Neuronal stem cell (in vitro differentiated cells): ENCODE measurements around the gene BCL2L15.

Experiments used
- DNase-seq: peaks from one replicate; pipeline ENCODE4 v3.0.0-alpha.2; 2013; ENCODE audit warnings: low spot score
- H2AFZ ChIP-seq: one replicate; pipeline ENCODE4 v1.6.1; 2013; ENCODE audit warnings: mild to moderate bottlenecking, low read length, inconsistent platforms
- H2AK5ac ChIP-seq: 2 replicates; pipeline ENCODE4 v1.6.1; 2013; ENCODE audit warnings: low read depth, mild to moderate bottlenecking, inconsistent platforms, low read length, moderate library complexity, mixed read lengths
- H2BK120ac ChIP-seq: 2 replicates; pipeline ENCODE4 v1.6.1; 2013; ENCODE audit warnings: low read depth, mild to moderate bottlenecking, inconsistent platforms, low read length, moderate library complexity, mixed read lengths
- H2BK12ac ChIP-seq: one replicate; pipeline ENCODE4 v1.6.1; 2013; ENCODE audit warnings: low read length, inconsistent platforms
- H2BK15ac ChIP-seq: 2 replicates; pipeline ENCODE4 v1.6.1; 2013; ENCODE audit warnings: mild to moderate bottlenecking, low read length, inconsistent platforms, mixed read lengths
- H2BK5ac ChIP-seq: one replicate; pipeline ENCODE4 v1.6.1; 2013; ENCODE audit warnings: inconsistent platforms, mild to moderate bottlenecking, low read length, moderate library complexity
- H3K14ac ChIP-seq: one replicate; pipeline ENCODE4 v1.6.1; 2013; ENCODE audit warnings: low read length, inconsistent platforms
- H3K18ac ChIP-seq: 2 replicates; pipeline ENCODE4 v1.6.1; 2013; ENCODE audit warnings: low read length, inconsistent platforms
- H3K23ac ChIP-seq: 2 replicates; pipeline ENCODE4 v1.6.1; 2013; ENCODE audit warnings: low read depth, mild to moderate bottlenecking, mixed read lengths, low read length, inconsistent platforms; ENCODE audit not compliant: poor library complexity
- H3K27ac ChIP-seq: replicated peaks from 3 replicates; pipeline ENCODE4 v1.5.1; 2013; ENCODE audit warnings: low read length, inconsistent platforms
- H3K27me3 ChIP-seq, 3 experiments: 2 replicates each; pipeline ENCODE4 v1.6.1; 2013; ENCODE audit warnings: low read length in 3 of 3, mild to moderate bottlenecking in 2 of 3, inconsistent platforms in 1 of 3, low read depth in 1 of 3, mixed read lengths in 1 of 3, moderate library complexity in 1 of 3; ENCODE audit not compliant: control insufficient read depth in 3 of 3, insufficient read depth in 3 of 3
- H3K36me3 ChIP-seq, 2 donors: replicated peaks in 1 of 2; 2 replicates each; pipeline ENCODE4 v1.6.1; 2013; ENCODE audit warnings: low read length in 2 of 2; ENCODE audit not compliant: control insufficient read depth in 2 of 2, insufficient read depth in 2 of 2
- H3K4ac ChIP-seq: 2 replicates; pipeline ENCODE4 v1.6.1; 2013; ENCODE audit warnings: inconsistent platforms, mild to moderate bottlenecking, low read length, moderate library complexity
- H3K4me1 ChIP-seq, 2 donors: 1 replicate in 1 of 2; 2 replicates in 1 of 2; pipeline ENCODE4 v1.6.1; 2013; ENCODE audit warnings: low read length in 2 of 2, low read depth in 1 of 2; ENCODE audit not compliant: control insufficient read depth in 2 of 2, insufficient read depth in 1 of 2
- H3K4me2 ChIP-seq: one replicate; pipeline ENCODE4 v1.6.1; 2013; ENCODE audit warnings: mild to moderate bottlenecking, low read length, inconsistent platforms; ENCODE audit not compliant: insufficient read depth, poor library complexity, severe bottlenecking
- H3K4me3 ChIP-seq, 2 donors: 2 replicates each; pipeline ENCODE4 v1.5.1; 2013; ENCODE audit warnings: low read length in 2 of 2, mild to moderate bottlenecking in 2 of 2, inconsistent platforms in 1 of 2, moderate library complexity in 1 of 2
- H3K79me1 ChIP-seq: one replicate; pipeline ENCODE4 v1.6.1; 2013; ENCODE audit warnings: low read depth, mild to moderate bottlenecking, inconsistent platforms, low read length, moderate library complexity
- H3K9ac ChIP-seq: one replicate; pipeline ENCODE4 v1.6.1; 2013; ENCODE audit warnings: mild to moderate bottlenecking, low read depth, low read length, inconsistent platforms; ENCODE audit not compliant: poor library complexity
- H3K9me3 ChIP-seq, 2 donors: replicated peaks in 1 of 2; 2 replicates each; pipeline versions ENCODE3 to v1.6.1; 2013; ENCODE audit warnings: low read length in 2 of 2, mild to moderate bottlenecking in 2 of 2, inconsistent platforms in 1 of 2, low read depth in 1 of 2, mixed read lengths in 1 of 2, moderate library complexity in 1 of 2; ENCODE audit not compliant: control insufficient read depth in 2 of 2, insufficient read depth in 1 of 2
- H4K8ac ChIP-seq: one replicate; pipeline ENCODE4 v1.6.1; 2013; ENCODE audit warnings: low read depth, mild to moderate bottlenecking, inconsistent platforms, low read length, moderate library complexity
- H4K91ac ChIP-seq: one replicate; pipeline ENCODE4 v1.6.1; 2013; ENCODE audit warnings: low read length, low read depth, mild to moderate bottlenecking, inconsistent platforms; ENCODE audit not compliant: poor library complexity
- WGBS, 2 donors: extraction: QIAGEN DNeasy Blood & Tissue Kit; methylation state at CpG; one replicate each; pipeline ENCODE4 v1.1.7; 2013; ENCODE audit warnings: missing lambda C conversion rate in 2 of 2, mixed read lengths in 1 of 2; ENCODE audit not compliant: insufficient read length in 2 of 2, insufficient replicate concordance in 1 of 2; ENCODE audit errors: extremely low coverage in 2 of 2; 5-methylcytosine and 5-hydroxymethylcytosine counted together

The BCL2L15 gene

GRCh38 chr1:113857776-113858175 is 29.6 kb downstream of the BCL2L15 start:
- H2BK120ac ChIP-seq, result no peak overlapping the region
- H4K91ac ChIP-seq, result no peak overlapping the region
- H3K4me1 ChIP-seq, result no peaks in the 10 kb centered on the region
- WGBS, 2 donors, result no CpG with 5 or more reads among the region's 3 CpGs
- no peak overlapping the region for H2BK12ac ChIP-seq
- no peak overlapping the region for H3K4me3 ChIP-seq
- no peak overlapping the region for H2BK15ac ChIP-seq
- H3K14ac ChIP-seq, result no peak overlapping the region
- H3K18ac ChIP-seq, result no peak overlapping the region
- no peak overlapping the region for H3K4me2 ChIP-seq
- no peak overlapping the region for H2BK5ac ChIP-seq
- H3K23ac ChIP-seq, result no peak overlapping the region
- H3K79me1 ChIP-seq, result no peaks in the 10 kb centered on the region
- H2AK5ac ChIP-seq, result no peak overlapping the region
- H3K27me3 ChIP-seq, result no peaks in the 10 kb centered on the region
- no peak overlapping the region for H4K8ac ChIP-seq
- no peak overlapping the region for H3K9ac ChIP-seq
- no peak overlapping the region for H3K27ac ChIP-seq
- no peaks in the 10 kb centered on the region for H3K36me3 ChIP-seq
- no peak overlapping the region for H2AFZ ChIP-seq
- no peak overlapping the region for H3K4ac ChIP-seq
- no peaks in the 10 kb centered on the region for H3K9me3 ChIP-seq
- no peak for DNase-seq

- Histone ChIP-seq H2AFZ (no peak overlapping the region), H3K14ac (no peak overlapping the region), H3K4me1 (no peaks in the 10 kb centered on the region), H2AK5ac (no peak overlapping the region), H3K27ac (no peak overlapping the region), H3K27me3 (no peaks in the 10 kb centered on the region), H3K79me1 (no peaks in the 10 kb centered on the region), H4K91ac (no peak overlapping the region), H3K18ac (no peak overlapping the region), H3K9me3 (no peaks in the 10 kb centered on the region), H3K23ac (no peak overlapping the region), H4K8ac (no peak overlapping the region), H2BK5ac (no peak overlapping the region), H3K9ac (no peak overlapping the region), H2BK120ac (no peak overlapping the region), H2BK12ac (no peak overlapping the region), H3K36me3 (no peaks in the 10 kb centered on the region), H3K4me3 (no peak overlapping the region), H3K4ac (no peak overlapping the region), H3K4me2 (no peak overlapping the region), H2BK15ac (no peak overlapping the region)
- no CpG with 5 or more reads among the region's 2 CpGs for WGBS, 2 donors
- no peak for DNase-seq
These were observed 31.0 kb downstream of the BCL2L15 start for GRCh38 chr1:113856401-113856790.

GRCh38 chr1:113855630-113856400 is 31.6 kb downstream of the BCL2L15 start:
- Histone ChIP-seq H3K14ac (no peak overlapping the region), H3K4ac (no peak overlapping the region), H2AFZ (no peak overlapping the region), H3K9me3 (no peaks in the 10 kb centered on the region), H2BK120ac (no peak overlapping the region), H3K23ac (no peak overlapping the region), H3K9ac (no peak overlapping the region), H2BK15ac (no peak overlapping the region), H4K91ac (no peak overlapping the region), H3K4me2 (no peak overlapping the region), H3K79me1 (no peaks in the 10 kb centered on the region), H3K36me3 (no peaks in the 10 kb centered on the region), H3K4me3 (no peak overlapping the region), H2AK5ac (no peak overlapping the region), H2BK5ac (no peak overlapping the region), H4K8ac (no peak overlapping the region), H3K18ac (no peak overlapping the region), H3K27me3 (no peaks in the 10 kb centered on the region), H3K27ac (no peak overlapping the region), H2BK12ac (no peak overlapping the region), H3K4me1 (no peaks in the 10 kb centered on the region)
- no peak for DNase-seq
- WGBS, 2 donors, result no CpG with 5 or more reads among the region's 4 CpGs

- Histone ChIP-seq H2AK5ac (no peak overlapping the region), H3K4me1 (no peaks in the 10 kb centered on the region), H2BK120ac (no peak overlapping the region), H2BK12ac (no peak overlapping the region), H3K14ac (no peak overlapping the region), H4K91ac (no peak overlapping the region), H3K23ac (no peak overlapping the region), H3K18ac (no peak overlapping the region), H2BK15ac (no peak overlapping the region), H3K9me3 (no peaks in the 10 kb centered on the region), H3K27me3 (no peaks in the 10 kb centered on the region), H2AFZ (no peak overlapping the region), H3K4ac (no peak overlapping the region), H3K4me3 (no peak overlapping the region), H3K9ac (no peak overlapping the region), H3K4me2 (no peak overlapping the region), H3K27ac (no peak overlapping the region), H3K36me3 (no peaks in the 10 kb centered on the region), H2BK5ac (no peak overlapping the region), H3K79me1 (no peaks in the 10 kb centered on the region), H4K8ac (no peak overlapping the region)
- no peak for DNase-seq
- WGBS, 2 donors, result no CpG with 5 or more reads among the region's 1 CpG
These were observed 33.1 kb downstream of the BCL2L15 start for GRCh38 chr1:113854234-113854633.
